Activated CD8-positive, alpha-beta T cell treated with anti-CD3 and anti-CD28 coated beads for 36 hours (primary cell): ENCODE data around the gene ENC1. TPM values are rescaled to one million over a fixed set of nuclear protein-coding genes. Genes with fewer than 3 reads are reported as not detected.

Experiments used
- ATAC-seq: fragments of 200-7000 bp; cut with Tn5 transposase; one replicate; pipeline ENCODE4 v1.10.0; 2021; ENCODE audit warnings: mild to moderate bottlenecking, moderate library complexity
- CTCF ChIA-PET: fragments of 350-600 bp; sonication (Branson Sonifier 250); formaldehyde crosslinking; loops from one replicate; lab custom pipeline; 2021; ENCODE audit warnings: antibody characterized with exemption; lab: Charles Lee
- POLR2A ChIA-PET: fragments of 350-600 bp; sonication (Branson Sonifier 250); formaldehyde crosslinking; loops from one replicate; lab custom pipeline; 2021; ENCODE audit warnings: antibody characterized with exemption; lab: Charles Lee
- DNase-seq: peaks from one replicate; pipeline ENCODE4 v3.0.0-alpha.2; 2020
- H3K27ac Mint-ChIP-seq: one replicate; pipeline ENCODE4 v1.8.0; 2021; ENCODE audit warnings: mild to moderate bottlenecking, mixed read lengths
- H3K27me3 Mint-ChIP-seq: one replicate; pipeline ENCODE4 v1.8.0; 2021; ENCODE audit warnings: mixed read lengths
- H3K36me3 Mint-ChIP-seq: one replicate; pipeline ENCODE4 v1.8.0; 2021; ENCODE audit warnings: low read depth, mixed read lengths
- H3K4me1 Mint-ChIP-seq: one replicate; pipeline ENCODE4 v1.8.0; 2021; ENCODE audit warnings: low read depth, mixed read lengths
- H3K4me3 Mint-ChIP-seq: one replicate; pipeline ENCODE4 v1.8.0; 2021; ENCODE audit warnings: mild to moderate bottlenecking, moderate library complexity, mixed read lengths
- H3K9me3 Mint-ChIP-seq: one replicate; pipeline ENCODE4 v1.8.0; 2021; ENCODE audit warnings: mixed read lengths
- intact Hi-C: fragments of 100-400 bp; cut with micrococcal nuclease; formaldehyde crosslinking; loops from one replicate; pipeline ENCODE4 v1.10.0; 2022
- total RNA-seq, 2 experiments: library from RNA; stranded (reverse); gene quantifications; one replicate each; pipeline ENCODE4 v1.2.3, GENCODE V29; 2021
- TF ChIP-seq, protein P1 (sequence below): fragments of 200-600 bp; IDR thresholded peaks from one replicate; pipeline ENCODE4 v1.8.0; 2022; ENCODE audit warnings: antibody characterized with exemption, mild to moderate bottlenecking

Gene ENC1
- total RNA-seq, 2 experiments from 2014 or later: 0.16 to 0.60 TPM

DNA sequence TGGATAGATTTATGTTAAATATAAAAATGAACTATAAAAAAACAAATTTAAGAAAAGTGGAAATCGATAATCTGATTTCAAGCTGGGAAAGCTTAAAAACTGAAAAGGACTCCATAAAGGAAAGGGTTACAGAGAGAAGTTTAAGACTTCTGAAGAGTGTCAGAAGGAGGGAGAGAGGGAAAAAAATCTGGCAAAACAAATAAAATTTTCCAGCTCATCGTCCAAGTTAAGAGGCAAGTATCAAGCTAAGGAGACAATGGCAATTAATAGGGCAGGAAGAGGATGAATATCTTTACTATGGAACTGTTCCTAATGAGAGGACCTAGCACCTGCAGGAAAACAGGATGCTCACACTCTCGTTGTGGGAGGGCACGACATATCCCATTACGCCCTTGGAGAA, 24.0 kb upstream of the ENC1 start:
- Mint-ChIP-seq H3K27ac (no peak overlapping the region), H3K27me3 (peaks cover 14% of the 10 kb centered on the region), H3K4me3 (no peak overlapping the region), H3K4me1 (no peaks in the 10 kb centered on the region), H3K36me3 (no peaks in the 10 kb centered on the region), H3K9me3 (no peaks in the 10 kb centered on the region)
- DNase-seq (no peak), ATAC-seq (no peak)
- ChIA-PET CTCF (interaction anchor here (1.4 kb wide), 1 partner anchor 10 kb away, joined by 5 read pairs; no protein-coding TSS in a partner anchor), POLR2A (no interaction called here)
- TF ChIP-seq, protein P1, sequence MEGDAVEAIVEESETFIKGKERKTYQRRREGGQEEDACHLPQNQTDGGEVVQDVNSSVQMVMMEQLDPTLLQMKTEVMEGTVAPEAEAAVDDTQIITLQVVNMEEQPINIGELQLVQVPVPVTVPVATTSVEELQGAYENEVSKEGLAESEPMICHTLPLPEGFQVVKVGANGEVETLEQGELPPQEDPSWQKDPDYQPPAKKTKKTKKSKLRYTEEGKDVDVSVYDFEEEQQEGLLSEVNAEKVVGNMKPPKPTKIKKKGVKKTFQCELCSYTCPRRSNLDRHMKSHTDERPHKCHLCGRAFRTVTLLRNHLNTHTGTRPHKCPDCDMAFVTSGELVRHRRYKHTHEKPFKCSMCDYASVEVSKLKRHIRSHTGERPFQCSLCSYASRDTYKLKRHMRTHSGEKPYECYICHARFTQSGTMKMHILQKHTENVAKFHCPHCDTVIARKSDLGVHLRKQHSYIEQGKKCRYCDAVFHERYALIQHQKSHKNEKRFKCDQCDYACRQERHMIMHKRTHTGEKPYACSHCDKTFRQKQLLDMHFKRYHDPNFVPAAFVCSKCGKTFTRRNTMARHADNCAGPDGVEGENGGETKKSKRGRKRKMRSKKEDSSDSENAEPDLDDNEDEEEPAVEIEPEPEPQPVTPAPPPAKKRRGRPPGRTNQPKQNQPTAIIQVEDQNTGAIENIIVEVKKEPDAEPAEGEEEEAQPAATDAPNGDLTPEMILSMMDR: no peak
- intact Hi-C loops: no loop called here

DNA sequence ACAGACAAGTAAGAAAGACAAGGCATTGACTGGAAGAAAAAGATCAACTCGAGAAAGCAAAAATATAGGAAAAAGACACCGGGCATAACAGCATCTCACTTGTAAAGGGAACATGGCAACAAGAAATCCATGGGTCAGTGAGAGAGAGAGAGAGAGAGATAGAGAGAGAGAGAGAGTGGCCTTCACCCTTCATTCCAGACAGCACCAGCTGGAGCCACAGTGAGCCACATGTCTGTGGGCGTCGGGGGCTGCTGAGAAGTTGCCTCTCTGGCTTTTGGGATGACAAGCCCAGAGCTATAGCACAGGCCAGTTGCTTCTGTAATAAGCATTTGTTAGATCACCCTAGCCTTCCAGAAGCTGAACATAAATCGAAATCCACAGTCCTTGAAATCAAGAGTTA, 20.3 kb upstream of the ENC1 start:
- ChIA-PET CTCF (interaction anchor here (1.1 to 1.9 kb wide), 3 partner anchors 12 to 759 kb away, joined by 3 to 5 read pairs (median 4); no protein-coding TSS in a partner anchor), POLR2A (no interaction called here)
- no peak overlapping the region for H3K27ac Mint-ChIP-seq
- TF ChIP-seq, protein P1: no peak
- DNase-seq: no peak
- no peaks in the 10 kb centered on the region for H3K9me3 Mint-ChIP-seq
- no peak for ATAC-seq
- H3K4me3 Mint-ChIP-seq: no peak overlapping the region
- H3K36me3 Mint-ChIP-seq: no peaks in the 10 kb centered on the region
- intact Hi-C loops: no loop called here
- H3K27me3 Mint-ChIP-seq: peaks cover 21% of the 10 kb centered on the region
- H3K4me1 Mint-ChIP-seq: no peaks in the 10 kb centered on the region

DNA sequence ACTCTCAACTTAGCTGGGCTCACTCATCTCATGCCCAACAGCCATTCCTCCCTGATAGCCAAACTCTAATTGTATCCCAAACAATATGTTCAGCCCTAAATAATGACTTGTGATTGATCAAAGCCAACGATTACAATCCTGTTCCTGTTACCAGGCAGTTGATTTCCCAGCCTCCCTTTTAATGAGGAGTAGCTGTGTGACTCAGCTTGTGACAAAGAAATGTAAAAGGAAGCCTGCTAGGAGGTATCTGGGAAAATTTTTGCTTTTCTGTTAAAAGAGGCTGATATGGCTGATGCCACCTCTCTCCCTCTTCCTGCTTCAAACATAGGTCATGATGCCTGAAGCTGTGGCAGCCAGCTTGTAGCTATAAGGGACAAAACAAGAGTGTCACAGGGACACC, 19.6 kb upstream of the ENC1 start:
- intact Hi-C loops: no loop called here
- no peaks in the 10 kb centered on the region for H3K9me3 Mint-ChIP-seq
- ChIA-PET CTCF (interaction anchor here (1.1 to 1.9 kb wide), 3 partner anchors 11 to 758 kb away, joined by 3 to 5 read pairs (median 4); no protein-coding TSS in a partner anchor), POLR2A (no interaction called here)
- DNase-seq (no peak), ATAC-seq (no peak)
- H3K27ac Mint-ChIP-seq: no peak overlapping the region
- TF ChIP-seq, protein P1: no peak
- H3K4me3 Mint-ChIP-seq: no peak overlapping the region
- no peaks in the 10 kb centered on the region for H3K36me3 Mint-ChIP-seq
- no peaks in the 10 kb centered on the region for H3K4me1 Mint-ChIP-seq
- H3K27me3 Mint-ChIP-seq: peaks cover 21% of the 10 kb centered on the region

DNA sequence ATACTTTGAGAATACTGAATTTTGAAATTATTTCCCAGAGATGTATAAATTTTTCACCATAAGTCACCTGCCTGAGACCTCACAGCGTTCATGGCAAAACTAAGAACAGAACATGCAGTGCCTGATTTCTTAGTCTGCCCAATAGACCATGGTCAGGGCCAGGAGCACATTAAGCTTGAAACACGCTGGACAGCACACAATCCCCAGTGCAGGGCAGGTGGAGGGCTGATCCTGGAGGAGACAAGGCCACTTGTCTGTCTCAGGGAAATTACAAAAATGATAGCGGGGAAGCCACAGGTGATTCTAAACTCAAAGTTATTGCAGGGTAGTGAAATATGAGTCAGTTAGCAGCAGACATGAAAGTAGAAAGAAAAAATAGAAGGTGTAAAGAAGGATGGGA, 18.6 kb upstream of the ENC1 start:
- Mint-ChIP-seq H3K9me3 (no peaks in the 10 kb centered on the region), H3K27me3 (peaks cover 21% of the 10 kb centered on the region), H3K36me3 (no peaks in the 10 kb centered on the region), H3K27ac (no peak overlapping the region), H3K4me3 (no peak overlapping the region), H3K4me1 (no peaks in the 10 kb centered on the region)
- ATAC-seq: no peak
- no peak for DNase-seq
- ChIA-PET POLR2A (interaction anchor here (0.6 kb wide), 1 partner anchor 649 kb away, joined by 3 read pairs; no protein-coding TSS in a partner anchor), CTCF (interaction anchor here (1.7 kb wide), 1 partner anchor 10 kb away, joined by 5 read pairs; no protein-coding TSS in a partner anchor)
- intact Hi-C loops: no loop called here
- TF ChIP-seq, protein P1: no peak

DNA sequence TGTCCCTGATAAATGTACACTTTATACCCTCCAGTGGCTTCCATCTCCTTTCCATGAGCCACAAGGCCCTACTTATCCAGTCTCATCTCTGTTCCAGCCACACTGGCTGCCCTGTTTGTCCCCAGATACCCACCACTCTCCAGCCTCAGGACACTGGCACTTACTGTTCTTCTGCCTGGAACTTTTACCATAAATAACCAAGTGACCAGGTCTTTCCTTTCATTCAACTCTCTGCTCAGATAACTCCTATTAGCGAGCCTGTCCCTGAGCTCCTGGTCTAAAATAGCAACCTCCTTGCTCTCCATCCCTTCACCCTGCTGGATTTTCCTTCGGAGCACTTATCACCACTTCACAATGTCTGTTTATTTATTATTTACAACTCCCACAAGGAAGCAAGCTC, 16.6 kb upstream of the ENC1 start:
- intact Hi-C loops: no loop called here
- TF ChIP-seq, protein P1: no peak
- DNase-seq: no peak
- Mint-ChIP-seq H3K9me3 (no peaks in the 10 kb centered on the region), H3K4me3 (no peak overlapping the region), H3K27me3 (peaks cover 15% of the 10 kb centered on the region), H3K4me1 (no peaks in the 10 kb centered on the region), H3K27ac (no peak overlapping the region), H3K36me3 (no peaks in the 10 kb centered on the region)
- ATAC-seq: no peak
- ChIA-PET POLR2A (no interaction called here), CTCF (no interaction called here)
